SH-SY5Y (cell line): ENCODE data around the gene SPECC1L.

Source experiments
- GATA2 ChIP-seq: IDR thresholded peaks from 2 replicates; pipeline ENCODE4 v1.6.1; 2011; ENCODE audit warnings: mild to moderate bottlenecking, low read depth, low read length
- GATA3 ChIP-seq: IDR thresholded peaks from 2 replicates; pipeline ENCODE4 v1.6.1; 2011; ENCODE audit warnings: low read depth, mild to moderate bottlenecking, low read length, moderate library complexity

DNA sequence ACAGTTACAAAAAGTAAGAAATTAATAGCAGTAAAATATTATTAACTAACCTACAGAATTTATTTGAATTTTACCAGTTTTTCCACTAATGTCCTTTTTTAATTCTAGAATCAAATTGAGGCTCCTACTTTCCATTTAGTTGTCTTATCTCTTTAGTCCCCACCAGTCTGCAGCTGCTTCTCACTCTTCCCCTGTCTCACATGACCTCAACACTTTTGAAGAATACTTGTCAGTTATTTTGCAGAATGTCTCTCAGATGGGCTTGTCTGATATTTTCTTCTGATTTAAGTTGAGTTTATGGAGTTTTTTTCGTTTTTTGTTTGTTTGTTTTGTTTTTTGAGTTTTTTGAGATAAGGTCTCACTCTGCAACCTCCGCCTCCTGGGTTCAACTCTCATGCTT is 82.5 kb downstream of the SPECC1L start:
- TF ChIP-seq GATA2 (no peak), GATA3 (no peak)
